ENCODE measurements around the gene AGPAT2.

Gene AGPAT2

DNA sequence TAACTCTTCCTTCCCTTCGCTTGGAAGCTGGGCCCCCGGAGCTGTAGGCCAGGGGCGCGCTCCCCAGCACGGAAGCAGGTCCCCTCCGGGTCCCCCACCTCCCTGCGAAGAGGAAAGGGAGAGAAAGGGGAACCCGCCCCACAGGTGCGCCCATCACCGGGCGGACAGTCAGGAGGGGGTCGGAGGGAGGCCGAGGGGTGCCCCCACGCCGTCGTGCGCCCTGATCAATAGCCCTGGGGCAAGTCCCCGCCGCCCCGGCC lies 793 bp downstream of the AGPAT2 start:
- Histone ChIP-seq H3K27me3 (ENCODE audit: control insufficient read depth, insufficient read depth, low read length) (no peaks in the 10 kb centered on the region), H3K9me3 (ENCODE audit: control insufficient read depth, insufficient read depth, low read length) (no peaks in the 10 kb centered on the region), H3K4me1 (ENCODE audit: control insufficient read depth, insufficient read depth, low read length) (peaks cover 11% of the 10 kb centered on the region), H3K27ac (ENCODE audit: low read length) (no peak overlapping the region), H3K36me3 (ENCODE audit: control insufficient read depth, insufficient read depth, low read length) (no peaks in the 10 kb centered on the region; the same call in 1 of the 2 replicates), H3K4me3 (ENCODE audit: low read length) (peak overlapping the region; percentile 85; the same call in 1 of the 2 replicates)
- DNase-seq (ENCODE audit: low read depth, low spot score), result no peak
- WGBS (ENCODE audit: insufficient coverage, insufficient read length), result no CpG with 5 or more reads among the region's 20 CpGs

GRCh38 chr9:136685790-136686533 lies 1.3 kb downstream of the AGPAT2 start:
- Histone ChIP-seq H3K27ac (ENCODE audit: low read length) (no peak overlapping the region), H3K36me3 (ENCODE audit: control insufficient read depth, insufficient read depth, low read length) (no peaks in the 10 kb centered on the region; the same call in 1 of the 2 replicates), H3K27me3 (ENCODE audit: control insufficient read depth, insufficient read depth, low read length) (no peaks in the 10 kb centered on the region), H3K4me3 (ENCODE audit: low read length) (peak overlapping the region; percentile 85; the same call in 1 of the 2 replicates), H3K9me3 (ENCODE audit: control insufficient read depth, insufficient read depth, low read length) (no peaks in the 10 kb centered on the region), H3K4me1 (ENCODE audit: control insufficient read depth, insufficient read depth, low read length) (peaks cover 10% of the 10 kb centered on the region)
- DNase-seq (ENCODE audit: low read depth, low spot score), result no peak
- whole genome bisulfite sequencing (ENCODE audit: insufficient coverage, insufficient read length), result no CpG with 5 or more reads among the region's 19 CpGs

DNA sequence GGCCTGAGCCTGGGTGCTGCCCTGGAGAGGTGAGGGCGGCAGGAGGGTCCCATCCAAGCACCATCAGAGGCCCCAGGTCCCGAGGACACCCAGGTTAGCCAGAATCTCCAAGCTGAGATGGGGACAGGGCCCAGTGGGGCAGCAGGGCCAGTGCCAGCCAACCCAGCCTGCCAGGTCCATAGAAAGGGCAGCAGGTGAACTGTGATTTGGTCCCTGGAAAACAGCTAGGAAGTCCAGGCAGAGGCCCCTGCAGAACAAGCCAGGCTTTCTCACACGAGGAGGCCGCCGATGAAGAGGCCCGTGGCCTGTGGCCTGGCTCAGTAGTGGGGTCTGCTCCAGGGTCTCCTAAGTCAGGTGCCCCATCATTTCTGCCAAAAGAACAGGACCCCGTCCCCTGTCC lies 2.0 kb downstream of the AGPAT2 start:
- Histone ChIP-seq H3K27me3 (ENCODE audit: control insufficient read depth, insufficient read depth, low read length) (no peaks in the 10 kb centered on the region), H3K4me1 (ENCODE audit: control insufficient read depth, insufficient read depth, low read length) (peaks cover 10% of the 10 kb centered on the region), H3K9me3 (ENCODE audit: control insufficient read depth, insufficient read depth, low read length) (no peaks in the 10 kb centered on the region), H3K36me3 (ENCODE audit: control insufficient read depth, insufficient read depth, low read length) (no peaks in the 10 kb centered on the region; the same call in 1 of the 2 replicates), H3K4me3 (ENCODE audit: low read length) (no peak overlapping the region), H3K27ac (ENCODE audit: low read length) (no peak overlapping the region)
- WGBS (ENCODE audit: insufficient coverage, insufficient read length), result no CpG with 5 or more reads among the region's 7 CpGs
- DNase-seq (ENCODE audit: low read depth, low spot score), result no peak

DNA sequence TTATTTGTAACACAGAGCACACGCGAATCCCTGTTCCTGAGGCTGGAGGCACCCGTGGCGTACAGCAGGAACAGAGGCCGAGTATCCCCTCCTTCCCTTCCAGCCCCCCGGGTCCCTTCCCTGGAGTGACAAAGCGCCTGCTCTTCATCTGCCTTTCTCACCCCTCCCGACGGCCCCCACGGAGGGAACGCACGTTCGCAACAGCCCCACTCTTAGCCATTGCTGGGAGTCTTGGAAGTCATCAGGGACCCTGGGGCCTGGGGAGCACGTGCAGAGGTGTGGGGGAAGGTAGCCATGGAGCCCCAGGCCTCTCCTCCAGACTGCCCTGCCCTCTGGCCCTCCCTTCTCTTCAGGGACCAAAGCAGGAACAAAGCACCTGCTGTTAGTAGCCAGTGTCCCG lies 2.5 kb downstream of the AGPAT2 start:
- no peaks in the 10 kb centered on the region for H3K27me3 ChIP-seq (ENCODE audit: control insufficient read depth, insufficient read depth, low read length)
- no peak overlapping the region for H3K27ac ChIP-seq (ENCODE audit: low read length)
- H3K4me3 ChIP-seq (ENCODE audit: low read length), result no peak overlapping the region
- H3K4me1 ChIP-seq (ENCODE audit: control insufficient read depth, insufficient read depth, low read length), result peaks cover 10% of the 10 kb centered on the region
- no peaks in the 10 kb centered on the region for H3K9me3 ChIP-seq (ENCODE audit: control insufficient read depth, insufficient read depth, low read length)
- no peak for DNase-seq (ENCODE audit: low read depth, low spot score)
- H3K36me3 ChIP-seq (ENCODE audit: control insufficient read depth, insufficient read depth, low read length), result no peaks in the 10 kb centered on the region; the same call in 1 of the 2 replicates
- no CpG with 5 or more reads among the region's 15 CpGs for WGBS (ENCODE audit: insufficient coverage, insufficient read length)

- no peaks in the 10 kb centered on the region for H3K9me3 ChIP-seq (ENCODE audit: control insufficient read depth, insufficient read depth, low read length)
- H3K27ac ChIP-seq (ENCODE audit: low read length), result no peak overlapping the region
- no peak overlapping the region for H3K4me3 ChIP-seq (ENCODE audit: low read length)
- H3K4me1 ChIP-seq (ENCODE audit: control insufficient read depth, insufficient read depth, low read length), result peaks cover 10% of the 10 kb centered on the region
- DNase-seq (ENCODE audit: low read depth, low spot score), result no peak
- no CpG with 5 or more reads among the region's 15 CpGs for WGBS (ENCODE audit: insufficient coverage, insufficient read length)
- H3K27me3 ChIP-seq (ENCODE audit: control insufficient read depth, insufficient read depth, low read length), result no peaks in the 10 kb centered on the region
- H3K36me3 ChIP-seq (ENCODE audit: control insufficient read depth, insufficient read depth, low read length), result no peaks in the 10 kb centered on the region; the same call in 1 of the 2 replicates
These were observed 2.9 kb downstream of the AGPAT2 start for GRCh38 chr9:136684339-136684738.

GRCh38 chr9:136683755-136684154 lies 3.5 kb downstream of the AGPAT2 start:
- Histone ChIP-seq H3K27ac (ENCODE audit: low read length) (no peak overlapping the region), H3K4me3 (ENCODE audit: low read length) (no peak overlapping the region), H3K4me1 (ENCODE audit: control insufficient read depth, insufficient read depth, low read length) (peaks cover 10% of the 10 kb centered on the region), H3K36me3 (ENCODE audit: control insufficient read depth, insufficient read depth, low read length) (no peaks in the 10 kb centered on the region; the same call in 1 of the 2 replicates), H3K27me3 (ENCODE audit: control insufficient read depth, insufficient read depth, low read length) (no peaks in the 10 kb centered on the region), H3K9me3 (ENCODE audit: control insufficient read depth, insufficient read depth, low read length) (no peaks in the 10 kb centered on the region)
- no peak for DNase-seq (ENCODE audit: low read depth, low spot score)
- WGBS (ENCODE audit: insufficient coverage, insufficient read length), result no CpG with 5 or more reads among the region's 14 CpGs

GRCh38 chr9:136683173-136683745 lies 4.0 kb downstream of the AGPAT2 start:
- H3K27me3 ChIP-seq (ENCODE audit: control insufficient read depth, insufficient read depth, low read length), result no peaks in the 10 kb centered on the region
- H3K9me3 ChIP-seq (ENCODE audit: control insufficient read depth, insufficient read depth, low read length), result no peaks in the 10 kb centered on the region
- peaks cover 10% of the 10 kb centered on the region for H3K4me1 ChIP-seq (ENCODE audit: control insufficient read depth, insufficient read depth, low read length)
- no peak overlapping the region for H3K27ac ChIP-seq (ENCODE audit: low read length)
- no peak for DNase-seq (ENCODE audit: low read depth, low spot score)
- no peaks in the 10 kb centered on the region; the same call in 1 of the 2 replicates for H3K36me3 ChIP-seq (ENCODE audit: control insufficient read depth, insufficient read depth, low read length)
- no peak overlapping the region for H3K4me3 ChIP-seq (ENCODE audit: low read length)
- no CpG with 5 or more reads among the region's 16 CpGs for WGBS (ENCODE audit: insufficient coverage, insufficient read length)

GRCh38 chr9:136682710-136683109 lies 4.5 kb downstream of the AGPAT2 start:
- no peak overlapping the region for H3K27ac ChIP-seq (ENCODE audit: low read length)
- no peak for DNase-seq (ENCODE audit: low read depth, low spot score)
- no peaks in the 10 kb centered on the region for H3K27me3 ChIP-seq (ENCODE audit: control insufficient read depth, insufficient read depth, low read length)
- no peak overlapping the region for H3K4me3 ChIP-seq (ENCODE audit: low read length)
- no CpG with 5 or more reads among the region's 10 CpGs for WGBS (ENCODE audit: insufficient coverage, insufficient read length)
- no peaks in the 10 kb centered on the region; the same call in 1 of the 2 replicates for H3K36me3 ChIP-seq (ENCODE audit: control insufficient read depth, insufficient read depth, low read length)
- H3K4me1 ChIP-seq (ENCODE audit: control insufficient read depth, insufficient read depth, low read length), result peaks cover 8% of the 10 kb centered on the region
- no peaks in the 10 kb centered on the region for H3K9me3 ChIP-seq (ENCODE audit: control insufficient read depth, insufficient read depth, low read length)

GRCh38 chr9:136681945-136682699 lies 5.1 kb downstream of the AGPAT2 start:
- DNase-seq (ENCODE audit: low read depth, low spot score), result no peak
- Histone ChIP-seq H3K27ac (ENCODE audit: low read length) (no peak overlapping the region), H3K9me3 (ENCODE audit: control insufficient read depth, insufficient read depth, low read length) (no peaks in the 10 kb centered on the region), H3K4me3 (ENCODE audit: low read length) (no peak overlapping the region), H3K27me3 (ENCODE audit: control insufficient read depth, insufficient read depth, low read length) (no peaks in the 10 kb centered on the region), H3K4me1 (ENCODE audit: control insufficient read depth, insufficient read depth, low read length) (peaks cover 8% of the 10 kb centered on the region), H3K36me3 (ENCODE audit: control insufficient read depth, insufficient read depth, low read length) (no peaks in the 10 kb centered on the region; the same call in 1 of the 2 replicates)
- WGBS (ENCODE audit: insufficient coverage, insufficient read length), result no CpG with 5 or more reads among the region's 20 CpGs

GRCh38 chr9:136681029-136681428 lies 6.2 kb downstream of the AGPAT2 start:
- Histone ChIP-seq H3K36me3 (ENCODE audit: control insufficient read depth, insufficient read depth, low read length) (no peaks in the 10 kb centered on the region; the same call in 1 of the 2 replicates), H3K27ac (ENCODE audit: low read length) (no peak overlapping the region), H3K9me3 (ENCODE audit: control insufficient read depth, insufficient read depth, low read length) (no peaks in the 10 kb centered on the region), H3K4me1 (ENCODE audit: control insufficient read depth, insufficient read depth, low read length) (peaks cover 6% of the 10 kb centered on the region), H3K27me3 (ENCODE audit: control insufficient read depth, insufficient read depth, low read length) (no peaks in the 10 kb centered on the region), H3K4me3 (ENCODE audit: low read length) (no peak overlapping the region)
- no peak for DNase-seq (ENCODE audit: low read depth, low spot score)
- no CpG with 5 or more reads among the region's 17 CpGs for WGBS (ENCODE audit: insufficient coverage, insufficient read length)

Data from iPS DF 6.9 (cell line).